ENCODE results near the gene CZIB. TPM values are rescaled to one million over a fixed set of nuclear protein-coding genes. Genes with fewer than 3 reads are reported as not detected.

CZIB gene
- total RNA-seq, 1 experiment from 2014 or later = 56.7 TPM

- BruUV-seq (replicated peaks) = no TSS peak
- no peak for DNase-seq (ENCODE audit: low spot score)
- intact Hi-C loops (cut with micrococcal nuclease; ENCODE audit: unreplicated experiment) = no loop called here
- Histone ChIP-seq H3K27me3 (replicated peaks; ENCODE audit: insufficient read depth, low read depth, low read length, poor library complexity) (peaks cover 47% of the 10 kb centered on the region), H3K4me1 (ENCODE audit: insufficient read depth, low read length, poor library complexity, severe bottlenecking) (no peaks in the 10 kb centered on the region), H3K4me3 (ENCODE audit: low read depth, low read length, poor library complexity, severe bottlenecking) (no peak overlapping the region), H3K36me3 (ENCODE audit: insufficient read depth, low read length, poor library complexity, severe bottlenecking) (peaks cover 5% of the 10 kb centered on the region), H3K27ac (ENCODE audit: low read depth, low read length, poor library complexity, severe bottlenecking) (no peak overlapping the region), H3K9me3 (ENCODE audit: low read depth, low read length, poor library complexity, severe bottlenecking) (no peaks in the 10 kb centered on the region)
- no peak for TF ChIP-seq EZH2 (IDR thresholded peaks at IDR 0.05; ENCODE audit: borderline replicate concordance, low read depth, low read length, poor library complexity, severe bottlenecking)
- no peak for TF ChIP-seq CTCF (conservative IDR thresholded peaks at IDR 0.05; ENCODE audit: low read depth, low read length)
- ChIA-PET CTCF (interaction anchor here (0.7 to 0.9 kb wide), 2 partner anchors 13 to 135 kb away, joined by 3 to 4 read pairs; no protein-coding TSS in a partner anchor), POLR2A (ENCODE audit: low non-redundant PET) (no interaction called here)
These were observed 37.8 kb upstream of the CZIB start for GRCh38 chr1:53258216-53258615.

- Histone ChIP-seq H3K4me1 (ENCODE audit: insufficient read depth, low read length, poor library complexity, severe bottlenecking) (no peaks in the 10 kb centered on the region), H3K36me3 (ENCODE audit: insufficient read depth, low read length, poor library complexity, severe bottlenecking) (peaks cover 5% of the 10 kb centered on the region), H3K27me3 (replicated peaks; ENCODE audit: insufficient read depth, low read depth, low read length, poor library complexity) (peaks cover 53% of the 10 kb centered on the region), H3K27ac (ENCODE audit: low read depth, low read length, poor library complexity, severe bottlenecking) (no peak overlapping the region), H3K9me3 (ENCODE audit: low read depth, low read length, poor library complexity, severe bottlenecking) (no peaks in the 10 kb centered on the region), H3K4me3 (ENCODE audit: low read depth, low read length, poor library complexity, severe bottlenecking) (no peak overlapping the region)
- TF ChIP-seq EZH2 (IDR thresholded peaks at IDR 0.05; ENCODE audit: borderline replicate concordance, low read depth, low read length, poor library complexity, severe bottlenecking) (no peak), CTCF (conservative IDR thresholded peaks at IDR 0.05; ENCODE audit: low read depth, low read length) (no peak)
- intact Hi-C loops (cut with micrococcal nuclease; ENCODE audit: unreplicated experiment) = no loop called here
- peak; percentile 71 for DNase-seq (ENCODE audit: low spot score)
- no TSS peak for BruUV-seq (replicated peaks)
- ChIA-PET CTCF (interaction anchor here (0.5 to 0.9 kb wide), 2 partner anchors 14 to 1296 kb away, joined by 3 to 4 read pairs; no protein-coding TSS in a partner anchor), POLR2A (ENCODE audit: low non-redundant PET) (no interaction called here)
These were observed 37.1 kb upstream of the CZIB start for GRCh38 chr1:53257454-53258081.

- H3K4me3 ChIP-seq (ENCODE audit: low read depth, low read length, poor library complexity, severe bottlenecking) = no peak overlapping the region
- intact Hi-C loops (cut with micrococcal nuclease; ENCODE audit: unreplicated experiment) = no loop called here
- H3K27me3 ChIP-seq (replicated peaks; ENCODE audit: insufficient read depth, low read depth, low read length, poor library complexity) = peaks cover 60% of the 10 kb centered on the region
- H3K27ac ChIP-seq (ENCODE audit: low read depth, low read length, poor library complexity, severe bottlenecking) = no peak overlapping the region
- H3K36me3 ChIP-seq (ENCODE audit: insufficient read depth, low read length, poor library complexity, severe bottlenecking) = peaks cover 5% of the 10 kb centered on the region
- TF ChIP-seq CTCF (conservative IDR thresholded peaks at IDR 0.05; ENCODE audit: low read depth, low read length) = no peak
- TF ChIP-seq EZH2 (IDR thresholded peaks at IDR 0.05; ENCODE audit: borderline replicate concordance, low read depth, low read length, poor library complexity, severe bottlenecking) = no peak
- no peaks in the 10 kb centered on the region for H3K9me3 ChIP-seq (ENCODE audit: low read depth, low read length, poor library complexity, severe bottlenecking)
- H3K4me1 ChIP-seq (ENCODE audit: insufficient read depth, low read length, poor library complexity, severe bottlenecking) = no peaks in the 10 kb centered on the region
- ChIA-PET CTCF (interaction anchor here (0.5 kb wide), 1 partner anchor 1297 kb away, joined by 4 read pairs; no protein-coding TSS in a partner anchor), POLR2A (ENCODE audit: low non-redundant PET) (no interaction called here)
- no TSS peak for BruUV-seq (replicated peaks)
- DNase-seq (ENCODE audit: low spot score) = no peak
These were observed 36.3 kb upstream of the CZIB start for GRCh38 chr1:53256511-53257453.

All from A673 (cell line).